ENCODE data around the gene TMPRSS3.
A peak's percentile ranks its signal among the peaks of the same experiment; 100 is the strongest.

Gene TMPRSS3

GRCh38 chr21:42443181-42443785 lies 47.4 kb upstream of the TMPRSS3 start:
- Histone ChIP-seq H3K79me1 (replicated peaks; ENCODE audit: low read length, poor library complexity, severe bottlenecking) (no peaks in the 10 kb centered on the region), H2AK5ac (ENCODE audit: low read length, severe bottlenecking) (no peak overlapping the region), H3K14ac (ENCODE audit: low read length in 2 of 2) (no peak overlapping the region), H3K4me2 (ENCODE audit: low read length, poor library complexity, severe bottlenecking) (no peak overlapping the region), H3K27me3 (ENCODE audit: control insufficient read depth in 1 of 2, insufficient read depth in 1 of 2, low read length in 2 of 2) (peaks cover 13 to 36% of the 10 kb centered on the region in 2 experiments), H2AFZ (ENCODE audit: low read depth, low read length) (no peak overlapping the region), H3K9ac (ENCODE audit: low read length) (no peak overlapping the region), H3K23ac (ENCODE audit: low read length in 2 of 2) (no peak overlapping the region), H3K27ac (ENCODE audit: low read length, poor library complexity, severe bottlenecking) (no peak overlapping the region), H2BK120ac (ENCODE audit: low read depth, low read length) (no peak overlapping the region), H3K36me3 (ENCODE audit: control insufficient read depth in 1 of 2, insufficient read depth in 2 of 2, low read depth in 1 of 2, low read length in 2 of 2) (no peaks in the 10 kb centered on the region), H3K4me1 (ENCODE audit: control insufficient read depth, insufficient read depth, low read depth, low read length) (peaks cover 10% of the 10 kb centered on the region), H2BK12ac (ENCODE audit: low read length in 2 of 2) (no peak overlapping the region), H3K18ac (ENCODE audit: low read depth in 1 of 2, low read length in 2 of 2) (no peak overlapping the region), H3K4ac (ENCODE audit: low read depth in 1 of 2, low read length in 2 of 2) (no peak overlapping the region), H2BK15ac (ENCODE audit: low read depth, poor library complexity, severe bottlenecking) (no peak overlapping the region), H4K91ac (ENCODE audit: low read length) (peak overlapping the region; percentile 21), H3K4me3 (ENCODE audit: insufficient read depth in 1 of 2, low read depth in 1 of 2, low read length in 2 of 2) (no peak overlapping the region), H2BK5ac (ENCODE audit: low read depth, low read length, poor library complexity, severe bottlenecking) (no peak overlapping the region), H3K9me3 (ENCODE audit: control insufficient read depth, low read length) (no peaks in the 10 kb centered on the region), H4K8ac (ENCODE audit: low read length) (no peak overlapping the region)
- no peak for DNase-seq
- WGBS, result 76% methylated on average over 14 of the region's 15 CpGs

- 74% methylated on average over 6 of the region's 6 CpGs for WGBS
- no peak overlapping the region for H3K27ac ChIP-seq (ENCODE audit: low read length, poor library complexity, severe bottlenecking)
- no peak overlapping the region for H3K9ac ChIP-seq (ENCODE audit: low read length)
- peaks cover 8% of the 10 kb centered on the region for H3K4me1 ChIP-seq (ENCODE audit: control insufficient read depth, insufficient read depth, low read depth, low read length)
- H3K14ac ChIP-seq (ENCODE audit: low read length in 2 of 2), result no peak overlapping the region
- no peak overlapping the region for H2BK120ac ChIP-seq (ENCODE audit: low read depth, low read length)
- H2AK5ac ChIP-seq (ENCODE audit: low read length, severe bottlenecking), result no peak overlapping the region
- no peak overlapping the region for H2BK15ac ChIP-seq (ENCODE audit: low read depth, poor library complexity, severe bottlenecking)
- no peaks in the 10 kb centered on the region for H3K9me3 ChIP-seq (ENCODE audit: control insufficient read depth, low read length)
- H2AFZ ChIP-seq (ENCODE audit: low read depth, low read length), result no peak overlapping the region
- no peak overlapping the region for H3K4me3 ChIP-seq (ENCODE audit: insufficient read depth in 1 of 2, low read depth in 1 of 2, low read length in 2 of 2)
- H3K4me2 ChIP-seq (ENCODE audit: low read length, poor library complexity, severe bottlenecking), result no peak overlapping the region
- H3K79me1 ChIP-seq (replicated peaks; ENCODE audit: low read length, poor library complexity, severe bottlenecking), result no peaks in the 10 kb centered on the region
- H4K91ac ChIP-seq (ENCODE audit: low read length), result no peak overlapping the region
- no peak overlapping the region for H4K8ac ChIP-seq (ENCODE audit: low read length)
- H3K4ac ChIP-seq (ENCODE audit: low read depth in 1 of 2, low read length in 2 of 2), result no peak overlapping the region
- DNase-seq, result no peak
- H3K23ac ChIP-seq (ENCODE audit: low read length in 2 of 2), result no peak overlapping the region
- peaks cover 13 to 25% of the 10 kb centered on the region in 2 experiments for H3K27me3 ChIP-seq (ENCODE audit: control insufficient read depth in 1 of 2, insufficient read depth in 1 of 2, low read length in 2 of 2)
- no peak overlapping the region for H2BK5ac ChIP-seq (ENCODE audit: low read depth, low read length, poor library complexity, severe bottlenecking)
- H3K36me3 ChIP-seq (ENCODE audit: control insufficient read depth in 1 of 2, insufficient read depth in 2 of 2, low read depth in 1 of 2, low read length in 2 of 2), result no peaks in the 10 kb centered on the region
- H3K18ac ChIP-seq (ENCODE audit: low read depth in 1 of 2, low read length in 2 of 2), result no peak overlapping the region
- H2BK12ac ChIP-seq (ENCODE audit: low read length in 2 of 2), result no peak overlapping the region
Observed at GRCh38 chr21:42441963-42442362, 46.1 kb upstream of the TMPRSS3 start.

DNA sequence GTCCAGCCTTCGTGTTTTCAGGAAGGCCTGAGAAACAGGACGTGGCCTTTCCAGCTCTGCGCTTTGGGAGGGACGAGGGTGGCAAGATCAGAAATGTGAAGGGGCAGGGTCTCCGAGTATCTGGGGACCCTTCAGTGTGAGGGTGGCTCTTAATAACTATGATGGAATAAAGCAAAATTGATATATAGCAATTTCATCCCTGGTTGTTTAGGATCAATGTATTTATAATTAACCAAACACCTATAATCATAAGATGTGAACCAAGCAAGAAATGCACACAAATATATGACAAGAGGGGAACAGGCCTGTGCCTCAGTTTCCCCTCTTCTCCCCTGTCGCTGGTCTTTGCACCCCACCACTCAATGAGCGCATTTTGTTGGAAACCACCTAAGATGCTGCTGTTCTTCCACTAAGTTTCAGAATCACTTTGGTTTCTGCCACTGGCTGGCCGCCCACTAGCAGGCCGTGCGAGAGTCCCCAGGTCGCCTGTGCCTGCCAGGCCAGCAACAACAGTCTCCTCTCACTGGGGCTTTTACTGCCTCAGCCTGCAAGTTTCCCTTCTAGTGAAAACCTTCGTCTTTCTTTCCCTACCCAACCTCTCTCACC lies 44.4 kb upstream of the TMPRSS3 start:
- Histone ChIP-seq H3K9ac (ENCODE audit: low read length) (no peak overlapping the region), H2BK12ac (ENCODE audit: low read length in 2 of 2) (no peak overlapping the region), H3K9me3 (ENCODE audit: control insufficient read depth, low read length) (no peaks in the 10 kb centered on the region), H3K18ac (ENCODE audit: low read depth in 1 of 2, low read length in 2 of 2) (no peak overlapping the region), H3K79me1 (replicated peaks; ENCODE audit: low read length, poor library complexity, severe bottlenecking) (no peaks in the 10 kb centered on the region), H2AK5ac (ENCODE audit: low read length, severe bottlenecking) (no peak overlapping the region), H3K4me2 (ENCODE audit: low read length, poor library complexity, severe bottlenecking) (no peak overlapping the region), H4K8ac (ENCODE audit: low read length) (no peak overlapping the region), H3K4me1 (ENCODE audit: control insufficient read depth, insufficient read depth, low read depth, low read length) (peaks cover 8% of the 10 kb centered on the region), H4K91ac (ENCODE audit: low read length) (no peak overlapping the region), H3K27ac (ENCODE audit: low read length, poor library complexity, severe bottlenecking) (no peak overlapping the region), H3K4me3 (ENCODE audit: insufficient read depth in 1 of 2, low read depth in 1 of 2, low read length in 2 of 2) (no peak overlapping the region), H3K14ac (ENCODE audit: low read length in 2 of 2) (no peak overlapping the region), H3K27me3 (ENCODE audit: control insufficient read depth in 1 of 2, insufficient read depth in 1 of 2, low read length in 2 of 2) (peaks cover 10 to 14% of the 10 kb centered on the region in 2 experiments), H2BK15ac (ENCODE audit: low read depth, poor library complexity, severe bottlenecking) (no peak overlapping the region), H2AFZ (ENCODE audit: low read depth, low read length) (no peak overlapping the region), H3K23ac (ENCODE audit: low read length in 2 of 2) (no peak overlapping the region), H3K36me3 (ENCODE audit: control insufficient read depth in 1 of 2, insufficient read depth in 2 of 2, low read depth in 1 of 2, low read length in 2 of 2) (no peaks in the 10 kb centered on the region), H2BK120ac (ENCODE audit: low read depth, low read length) (no peak overlapping the region), H2BK5ac (ENCODE audit: low read depth, low read length, poor library complexity, severe bottlenecking) (no peak overlapping the region), H3K4ac (ENCODE audit: low read depth in 1 of 2, low read length in 2 of 2) (no peak overlapping the region)
- WGBS, result 76% methylated on average over 12 of the region's 12 CpGs
- no peak for DNase-seq

GRCh38 chr21:42439284-42440186 lies 43.7 kb upstream of the TMPRSS3 start:
- Histone ChIP-seq H2BK12ac (ENCODE audit: low read length in 2 of 2) (no peak overlapping the region), H4K91ac (ENCODE audit: low read length) (no peak overlapping the region), H3K4me2 (ENCODE audit: low read length, poor library complexity, severe bottlenecking) (no peak overlapping the region), H3K27me3 (ENCODE audit: control insufficient read depth in 1 of 2, insufficient read depth in 1 of 2, low read length in 2 of 2) (peaks cover 9 to 14% of the 10 kb centered on the region in 2 experiments), H3K4ac (ENCODE audit: low read depth in 1 of 2, low read length in 2 of 2) (no peak overlapping the region), H3K18ac (ENCODE audit: low read depth in 1 of 2, low read length in 2 of 2) (no peak overlapping the region), H3K79me1 (replicated peaks; ENCODE audit: low read length, poor library complexity, severe bottlenecking) (no peaks in the 10 kb centered on the region), H2AFZ (ENCODE audit: low read depth, low read length) (no peak overlapping the region), H3K9ac (ENCODE audit: low read length) (no peak overlapping the region), H2BK120ac (ENCODE audit: low read depth, low read length) (no peak overlapping the region), H3K4me1 (ENCODE audit: control insufficient read depth, insufficient read depth, low read depth, low read length) (peaks cover 7% of the 10 kb centered on the region), H2AK5ac (ENCODE audit: low read length, severe bottlenecking) (no peak overlapping the region), H2BK5ac (ENCODE audit: low read depth, low read length, poor library complexity, severe bottlenecking) (no peak overlapping the region), H3K36me3 (ENCODE audit: control insufficient read depth in 1 of 2, insufficient read depth in 2 of 2, low read depth in 1 of 2, low read length in 2 of 2) (no peaks in the 10 kb centered on the region), H3K4me3 (ENCODE audit: insufficient read depth in 1 of 2, low read depth in 1 of 2, low read length in 2 of 2) (peak overlapping the region in 1 of 2 experiments; percentile 23), H3K27ac (ENCODE audit: low read length, poor library complexity, severe bottlenecking) (no peak overlapping the region), H2BK15ac (ENCODE audit: low read depth, poor library complexity, severe bottlenecking) (no peak overlapping the region), H4K8ac (ENCODE audit: low read length) (no peak overlapping the region), H3K14ac (ENCODE audit: low read length in 2 of 2) (peak overlapping the region in 1 of 2 experiments; percentile 30), H3K9me3 (ENCODE audit: control insufficient read depth, low read length) (no peaks in the 10 kb centered on the region), H3K23ac (ENCODE audit: low read length in 2 of 2) (no peak overlapping the region)
- WGBS, result 88% methylated on average over 17 of the region's 17 CpGs
- no peak for DNase-seq
